ENCODE results near the gene DYNC1I1.

DNA sequence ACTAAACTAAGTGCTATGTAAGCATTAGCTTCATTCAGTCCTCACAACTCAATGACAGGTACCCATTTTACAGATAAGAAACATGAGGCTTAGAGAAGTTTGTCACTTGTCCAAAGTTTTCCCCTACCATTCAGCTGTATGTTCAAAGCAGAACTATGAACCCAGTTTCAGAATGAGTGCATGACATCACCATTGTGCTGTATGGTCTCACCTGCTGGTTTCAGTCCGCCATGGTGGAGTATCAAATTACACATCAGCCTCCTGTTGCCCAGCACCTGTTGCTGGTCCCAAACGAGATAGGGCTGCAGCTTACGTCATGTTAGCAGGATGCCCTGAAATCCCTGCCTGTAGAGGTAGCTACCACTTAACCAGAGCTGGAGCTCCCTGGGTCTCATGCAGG is 95.0 kb downstream of the DYNC1I1 start:
- TF ChIP-seq POLR2A (IDR thresholded peaks at IDR 0.05), result no peak
- TF ChIP-seq CTCF (IDR thresholded peaks at IDR 0.05), result no peak
- TF ChIP-seq POLR2AphosphoS5 (IDR thresholded peaks at IDR 0.05), result no peak
- no peak for TF ChIP-seq EP300 (IDR thresholded peaks at IDR 0.05)

Measured in suprapubic skin (tissue), 4 donors.